SK-N-SH (cell line): ENCODE measurements around the gene IPCEF1. TPM values are rescaled to one million over a fixed set of nuclear protein-coding genes. Genes with fewer than 3 reads are reported as not detected.

ENCODE experiments used
- CTCF ChIA-PET: fragments of 300-600, 350-600 bp; formaldehyde crosslinking; extraction: SDS; loops from one replicate; lab custom pipeline; 2021; lab: Yijun Ruan, JAX
- POLR2A ChIA-PET: fragments of 350-600 bp; sonication (Branson Sonifier 250); formaldehyde crosslinking; extraction: SDS; loops from one replicate; lab custom pipeline; 2020; ENCODE audit warnings: antibody characterized with exemption, inconsistent platforms; lab: Yijun Ruan, JAX
- DNase-seq: peaks from one replicate; pipeline ENCODE4 v3.0.0; 2012
- H2AFZ ChIP-seq: fragments of 200-600 bp; sonication (generic); 2 replicates; pipeline ENCODE4 v1.8.1; 2016; ENCODE audit warnings: antibody characterized with exemption, mild to moderate bottlenecking, low read depth
- H3F3A ChIP-seq: fragments of 200-600 bp; sonication (generic); replicated peaks from 2 replicates; pipeline ENCODE3; 2016; ENCODE audit warnings: antibody characterized with exemption, mild to moderate bottlenecking; ENCODE audit not compliant: insufficient read depth
- H3K27ac ChIP-seq, 2 experiments: fragments of 200-500 bp in 1 of 2; fragments of 200-600 bp in 1 of 2; sonication (Bioruptor generic) in 1 of 2; sonication (generic), shearing (Covaris generic) in 1 of 2; 2 replicates each; pipeline versions ENCODE4 v1.5.1 to v1.6.1; 2014 to 2016; ENCODE audit warnings: low read depth in 2 of 2, inconsistent platforms in 1 of 2, low read length in 1 of 2, mild to moderate bottlenecking in 1 of 2, mixed read lengths in 1 of 2
- H3K27me3 ChIP-seq: fragments of 200-600 bp; sonication (generic), shearing (Covaris generic); 2 replicates; pipeline ENCODE4 v1.6.1; 2016; ENCODE audit warnings: mixed run types; ENCODE audit not compliant: insufficient read depth
- H3K36me3 ChIP-seq, 2 experiments: fragments of 200-500 bp in 1 of 2; fragments of 200-600 bp in 1 of 2; sonication (Bioruptor generic) in 1 of 2; sonication (generic) in 1 of 2; replicated peaks in 1 of 2; 2 replicates each; pipeline versions ENCODE3 to v1.5.1; 2014 to 2016; ENCODE audit warnings: low read length in 1 of 2, mild to moderate bottlenecking in 1 of 2; ENCODE audit not compliant: insufficient read depth in 2 of 2, control insufficient read depth in 1 of 2
- H3K4me1 ChIP-seq, 2 experiments: fragments of 200-500 bp in 1 of 2; fragments of 200-600 bp in 1 of 2; sonication (Bioruptor generic) in 1 of 2; sonication (generic), shearing (Covaris generic) in 1 of 2; 2 replicates each; pipeline versions ENCODE4 v1.5.1 to v1.6.1; 2014 to 2016; ENCODE audit warnings: low read depth in 1 of 2, low read length in 1 of 2, mixed run types in 1 of 2; ENCODE audit not compliant: insufficient read depth in 2 of 2, control insufficient read depth in 1 of 2
- H3K4me2 ChIP-seq: fragments of 200-600 bp; sonication (generic), shearing (Covaris generic); 2 replicates; pipeline ENCODE4 v1.6.1; 2017; ENCODE audit warnings: mixed run types
- H3K4me3 ChIP-seq, 2 experiments: fragments of 200-500 bp in 1 of 2; fragments of 200-600 bp in 1 of 2; sonication (Bioruptor generic) in 1 of 2; sonication (generic), shearing (Covaris generic) in 1 of 2; 2 replicates each; pipeline versions ENCODE4 v1.5.1 to v1.8.1; 2014 to 2016; ENCODE audit warnings: low read depth in 2 of 2, inconsistent platforms in 1 of 2, low read length in 1 of 2, mild to moderate bottlenecking in 1 of 2, mixed read lengths in 1 of 2, moderate library complexity in 1 of 2
- H3K79me2 ChIP-seq: fragments of 200-600 bp; sonication (generic); 2 replicates; pipeline ENCODE4 v1.8.1; 2017; ENCODE audit warnings: mild to moderate bottlenecking; ENCODE audit not compliant: insufficient read depth
- H3K9ac ChIP-seq: fragments of 200-600 bp; sonication (generic); 2 replicates; pipeline ENCODE4 v1.6.1; 2017; ENCODE audit warnings: mixed run types
- H3K9me2 ChIP-seq: fragments of 200-600 bp; sonication (generic); 2 replicates; pipeline ENCODE4 v1.6.1; 2017; ENCODE audit warnings: mixed run types
- H3K9me3 ChIP-seq: fragments of 200-600 bp; sonication (generic); 2 replicates; pipeline ENCODE4 v1.6.1; 2017; ENCODE audit warnings: mixed run types, mild to moderate bottlenecking, moderate library complexity
- H4K20me1 ChIP-seq: fragments of 200-600 bp; sonication (generic); 2 replicates; pipeline ENCODE4 v1.6.1; 2017; ENCODE audit warnings: mild to moderate bottlenecking, mixed run types; ENCODE audit not compliant: insufficient read depth
- CHD2 ChIP-seq: fragments of 150-350 bp; IDR thresholded peaks from 2 replicates; pipeline ENCODE4 v1.6.1; 2018; ENCODE audit warnings: low read length; ENCODE audit not compliant: partially characterized antibody
- EP300 ChIP-seq, 2 experiments: IDR thresholded peaks; 2 replicates each; pipeline versions ENCODE4 v1.4.0 to v1.6.1; 2012; ENCODE audit warnings: borderline replicate concordance in 1 of 2, low read depth in 1 of 2, low read length in 1 of 2
- FOSL2 ChIP-seq: IDR thresholded peaks from 2 replicates; pipeline ENCODE4 v1.4.0; 2012; ENCODE audit warnings: low read depth, mild to moderate bottlenecking, moderate library complexity, borderline replicate concordance
- FOXJ3 ChIP-seq: sonication (generic); formaldehyde crosslinking; IDR thresholded peaks from 2 replicates; pipeline ENCODE4 v1.5.1; 2020; ENCODE audit warnings: mild to moderate bottlenecking, missing genetic modification reagents
- FOXM1 ChIP-seq: IDR thresholded peaks from 2 replicates; pipeline ENCODE4 v1.4.0; 2012; ENCODE audit warnings: low read depth, mild to moderate bottlenecking
- GATA2 ChIP-seq: sonication (generic); formaldehyde crosslinking; IDR thresholded peaks from 2 replicates; pipeline ENCODE4 v1.5.0; 2020; ENCODE audit warnings: mild to moderate bottlenecking, missing genetic modification reagents
- MXI1 ChIP-seq: IDR thresholded peaks from 2 replicates; pipeline ENCODE4 v1.6.1; 2012; ENCODE audit warnings: mild to moderate bottlenecking, low read depth, low read length, improper control_type of control experiment
- NFIC ChIP-seq: IDR thresholded peaks from 2 replicates; pipeline ENCODE4 v1.4.0; 2012; ENCODE audit warnings: borderline replicate concordance
- POLR2AphosphoS5 ChIP-seq: IDR thresholded peaks from 2 replicates; pipeline ENCODE4 v1.6.1; 2012; ENCODE audit warnings: low read depth, low read length
- RCOR1 ChIP-seq: fragments of 150-350 bp; IDR thresholded peaks from 2 replicates; pipeline ENCODE4 v1.6.1; 2017; ENCODE audit warnings: antibody characterized with exemption, low read length
- RFX5 ChIP-seq: IDR thresholded peaks from 2 replicates; pipeline ENCODE4 v1.6.1; 2012; ENCODE audit warnings: mild to moderate bottlenecking, improper control_type of control experiment, low read length
- RXRA ChIP-seq: IDR thresholded peaks from 2 replicates; pipeline ENCODE4 v1.4.0; 2012; ENCODE audit warnings: low read depth, mild to moderate bottlenecking, borderline replicate concordance
- TAF1 ChIP-seq: IDR thresholded peaks from 2 replicates; pipeline ENCODE4 v1.6.1; 2012; ENCODE audit warnings: low read depth, mild to moderate bottlenecking, low read length, moderate library complexity, borderline replicate concordance
- WGBS: methylation state at CpG from one replicate; pipeline ENCODE4 v1.1.6; 2017; ENCODE audit warnings: low lambda C conversion rate; 5-methylcytosine and 5-hydroxymethylcytosine counted together
- polyA plus RNA-seq, 3 experiments: library from polyadenylated mRNA; depleted of rRNA; stranded (reverse); fragments of >200 nt; gene quantifications; 2 replicates each; pipeline ENCODE4 v1.2.3, GENCODE V29; 2012
- TF ChIP-seq, protein P1 (sequence below): fragments of 200-600 bp; sonication (generic); IDR thresholded peaks from 2 replicates; pipeline ENCODE4 v1.6.1; 2017; ENCODE audit warnings: antibody characterized with exemption, mild to moderate bottlenecking, moderate library complexity
- TF ChIP-seq, protein P2 (sequence below): IDR thresholded peaks from 2 replicates; pipeline ENCODE4 v1.6.1; 2012; ENCODE audit warnings: mild to moderate bottlenecking, low read depth, low read length, moderate library complexity
- TF ChIP-seq, protein P3 (sequence below): IDR thresholded peaks from 2 replicates; pipeline ENCODE4 v1.4.0; 2012; ENCODE audit warnings: low read depth, borderline replicate concordance
- TF ChIP-seq, protein P4 (sequence below): fragments of 150-350 bp; IDR thresholded peaks from 2 replicates; pipeline ENCODE4 v1.6.1; 2016; ENCODE audit warnings: mild to moderate bottlenecking, low read depth, low read length
- TF ChIP-seq, protein P5 (sequence below): IDR thresholded peaks from 2 replicates; pipeline ENCODE4; 2012
- TF ChIP-seq, protein P6 (sequence below): IDR thresholded peaks from 2 replicates; pipeline ENCODE4 v1.4.0; 2012; ENCODE audit warnings: low read depth

The IPCEF1 gene
- polyA plus RNA-seq, 1 of the 3 experiments (the other 2 are of a cell fraction) = not detected

DNA sequence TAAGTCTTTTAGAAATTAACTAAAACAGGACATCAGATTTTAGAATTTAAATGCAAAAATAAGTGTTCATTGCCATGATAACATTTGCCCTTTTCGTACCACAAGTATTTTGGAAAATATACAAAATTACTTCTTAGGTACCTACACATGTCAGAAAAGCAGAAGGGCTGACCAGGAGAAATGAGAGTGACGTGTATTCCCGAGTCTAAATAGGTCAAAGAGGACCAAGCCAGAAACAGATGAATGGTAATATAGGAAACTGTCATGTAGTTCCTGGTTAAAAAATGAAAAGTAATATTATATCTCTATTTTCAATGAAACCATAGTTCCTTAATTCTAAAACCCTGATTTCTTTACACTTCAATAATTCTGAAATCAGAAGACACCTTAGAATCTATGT lies 126.2 kb downstream of the IPCEF1 start:
- no peak overlapping the region for H3K9ac ChIP-seq
- no peak for DNase-seq
- H3K9me3 ChIP-seq = no peaks in the 10 kb centered on the region
- CTCF ChIA-PET = no interaction called here
- H3K4me1 ChIP-seq = no peaks in the 10 kb centered on the region
- H3K9me2 ChIP-seq = no peaks in the 10 kb centered on the region
- TF ChIP-seq, protein P1, sequence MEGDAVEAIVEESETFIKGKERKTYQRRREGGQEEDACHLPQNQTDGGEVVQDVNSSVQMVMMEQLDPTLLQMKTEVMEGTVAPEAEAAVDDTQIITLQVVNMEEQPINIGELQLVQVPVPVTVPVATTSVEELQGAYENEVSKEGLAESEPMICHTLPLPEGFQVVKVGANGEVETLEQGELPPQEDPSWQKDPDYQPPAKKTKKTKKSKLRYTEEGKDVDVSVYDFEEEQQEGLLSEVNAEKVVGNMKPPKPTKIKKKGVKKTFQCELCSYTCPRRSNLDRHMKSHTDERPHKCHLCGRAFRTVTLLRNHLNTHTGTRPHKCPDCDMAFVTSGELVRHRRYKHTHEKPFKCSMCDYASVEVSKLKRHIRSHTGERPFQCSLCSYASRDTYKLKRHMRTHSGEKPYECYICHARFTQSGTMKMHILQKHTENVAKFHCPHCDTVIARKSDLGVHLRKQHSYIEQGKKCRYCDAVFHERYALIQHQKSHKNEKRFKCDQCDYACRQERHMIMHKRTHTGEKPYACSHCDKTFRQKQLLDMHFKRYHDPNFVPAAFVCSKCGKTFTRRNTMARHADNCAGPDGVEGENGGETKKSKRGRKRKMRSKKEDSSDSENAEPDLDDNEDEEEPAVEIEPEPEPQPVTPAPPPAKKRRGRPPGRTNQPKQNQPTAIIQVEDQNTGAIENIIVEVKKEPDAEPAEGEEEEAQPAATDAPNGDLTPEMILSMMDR = no peak
- TF ChIP-seq, protein P2, sequence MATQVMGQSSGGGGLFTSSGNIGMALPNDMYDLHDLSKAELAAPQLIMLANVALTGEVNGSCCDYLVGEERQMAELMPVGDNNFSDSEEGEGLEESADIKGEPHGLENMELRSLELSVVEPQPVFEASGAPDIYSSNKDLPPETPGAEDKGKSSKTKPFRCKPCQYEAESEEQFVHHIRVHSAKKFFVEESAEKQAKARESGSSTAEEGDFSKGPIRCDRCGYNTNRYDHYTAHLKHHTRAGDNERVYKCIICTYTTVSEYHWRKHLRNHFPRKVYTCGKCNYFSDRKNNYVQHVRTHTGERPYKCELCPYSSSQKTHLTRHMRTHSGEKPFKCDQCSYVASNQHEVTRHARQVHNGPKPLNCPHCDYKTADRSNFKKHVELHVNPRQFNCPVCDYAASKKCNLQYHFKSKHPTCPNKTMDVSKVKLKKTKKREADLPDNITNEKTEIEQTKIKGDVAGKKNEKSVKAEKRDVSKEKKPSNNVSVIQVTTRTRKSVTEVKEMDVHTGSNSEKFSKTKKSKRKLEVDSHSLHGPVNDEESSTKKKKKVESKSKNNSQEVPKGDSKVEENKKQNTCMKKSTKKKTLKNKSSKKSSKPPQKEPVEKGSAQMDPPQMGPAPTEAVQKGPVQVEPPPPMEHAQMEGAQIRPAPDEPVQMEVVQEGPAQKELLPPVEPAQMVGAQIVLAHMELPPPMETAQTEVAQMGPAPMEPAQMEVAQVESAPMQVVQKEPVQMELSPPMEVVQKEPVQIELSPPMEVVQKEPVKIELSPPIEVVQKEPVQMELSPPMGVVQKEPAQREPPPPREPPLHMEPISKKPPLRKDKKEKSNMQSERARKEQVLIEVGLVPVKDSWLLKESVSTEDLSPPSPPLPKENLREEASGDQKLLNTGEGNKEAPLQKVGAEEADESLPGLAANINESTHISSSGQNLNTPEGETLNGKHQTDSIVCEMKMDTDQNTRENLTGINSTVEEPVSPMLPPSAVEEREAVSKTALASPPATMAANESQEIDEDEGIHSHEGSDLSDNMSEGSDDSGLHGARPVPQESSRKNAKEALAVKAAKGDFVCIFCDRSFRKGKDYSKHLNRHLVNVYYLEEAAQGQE = no peak
- TF ChIP-seq GATA2 (CRISPR knock-in tag) = no peak
- TF ChIP-seq RXRA = no peak
- TF ChIP-seq, protein P3, sequence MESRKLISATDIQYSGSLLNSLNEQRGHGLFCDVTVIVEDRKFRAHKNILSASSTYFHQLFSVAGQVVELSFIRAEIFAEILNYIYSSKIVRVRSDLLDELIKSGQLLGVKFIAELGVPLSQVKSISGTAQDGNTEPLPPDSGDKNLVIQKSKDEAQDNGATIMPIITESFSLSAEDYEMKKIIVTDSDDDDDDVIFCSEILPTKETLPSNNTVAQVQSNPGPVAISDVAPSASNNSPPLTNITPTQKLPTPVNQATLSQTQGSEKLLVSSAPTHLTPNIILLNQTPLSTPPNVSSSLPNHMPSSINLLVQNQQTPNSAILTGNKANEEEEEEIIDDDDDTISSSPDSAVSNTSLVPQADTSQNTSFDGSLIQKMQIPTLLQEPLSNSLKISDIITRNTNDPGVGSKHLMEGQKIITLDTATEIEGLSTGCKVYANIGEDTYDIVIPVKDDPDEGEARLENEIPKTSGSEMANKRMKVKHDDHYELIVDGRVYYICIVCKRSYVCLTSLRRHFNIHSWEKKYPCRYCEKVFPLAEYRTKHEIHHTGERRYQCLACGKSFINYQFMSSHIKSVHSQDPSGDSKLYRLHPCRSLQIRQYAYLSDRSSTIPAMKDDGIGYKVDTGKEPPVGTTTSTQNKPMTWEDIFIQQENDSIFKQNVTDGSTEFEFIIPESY = no peak
- no peak for TF ChIP-seq POLR2AphosphoS5
- no peak for TF ChIP-seq EP300 (IDR thresholded peaks at IDR 0.05; ENCODE audit: borderline replicate concordance in 1 of 2, low read depth in 1 of 2, low read length in 1 of 2)
- no peak for TF ChIP-seq RCOR1
- no peak for TF ChIP-seq CHD2
- TF ChIP-seq FOXJ3 (CRISPR knock-in tag) = no peak
- TF ChIP-seq FOXM1 = no peak
- no peak for TF ChIP-seq TAF1
- TF ChIP-seq NFIC = no peak
- TF ChIP-seq, protein P4, sequence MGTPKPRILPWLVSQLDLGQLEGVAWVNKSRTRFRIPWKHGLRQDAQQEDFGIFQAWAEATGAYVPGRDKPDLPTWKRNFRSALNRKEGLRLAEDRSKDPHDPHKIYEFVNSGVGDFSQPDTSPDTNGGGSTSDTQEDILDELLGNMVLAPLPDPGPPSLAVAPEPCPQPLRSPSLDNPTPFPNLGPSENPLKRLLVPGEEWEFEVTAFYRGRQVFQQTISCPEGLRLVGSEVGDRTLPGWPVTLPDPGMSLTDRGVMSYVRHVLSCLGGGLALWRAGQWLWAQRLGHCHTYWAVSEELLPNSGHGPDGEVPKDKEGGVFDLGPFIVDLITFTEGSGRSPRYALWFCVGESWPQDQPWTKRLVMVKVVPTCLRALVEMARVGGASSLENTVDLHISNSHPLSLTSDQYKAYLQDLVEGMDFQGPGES = no peak
- TF ChIP-seq MXI1 = no peak
- TF ChIP-seq FOSL2 = no peak
- TF ChIP-seq, protein P5, sequence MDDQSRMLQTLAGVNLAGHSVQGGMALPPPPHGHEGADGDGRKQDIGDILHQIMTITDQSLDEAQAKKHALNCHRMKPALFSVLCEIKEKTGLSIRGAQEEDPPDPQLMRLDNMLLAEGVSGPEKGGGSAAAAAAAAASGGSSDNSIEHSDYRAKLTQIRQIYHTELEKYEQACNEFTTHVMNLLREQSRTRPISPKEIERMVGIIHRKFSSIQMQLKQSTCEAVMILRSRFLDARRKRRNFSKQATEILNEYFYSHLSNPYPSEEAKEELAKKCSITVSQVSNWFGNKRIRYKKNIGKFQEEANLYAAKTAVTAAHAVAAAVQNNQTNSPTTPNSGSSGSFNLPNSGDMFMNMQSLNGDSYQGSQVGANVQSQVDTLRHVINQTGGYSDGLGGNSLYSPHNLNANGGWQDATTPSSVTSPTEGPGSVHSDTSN = no peak
- no peak for TF ChIP-seq RFX5
- TF ChIP-seq, protein P6, sequence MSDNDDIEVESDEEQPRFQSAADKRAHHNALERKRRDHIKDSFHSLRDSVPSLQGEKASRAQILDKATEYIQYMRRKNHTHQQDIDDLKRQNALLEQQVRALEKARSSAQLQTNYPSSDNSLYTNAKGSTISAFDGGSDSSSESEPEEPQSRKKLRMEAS = no peak
- H3K36me3 ChIP-seq = no peaks in the 10 kb centered on the region
- WGBS = 75% methylated on average over 3 of the region's 3 CpGs
- no peak overlapping the region for H3K27ac ChIP-seq
- POLR2A ChIA-PET = no interaction called here
- H3F3A ChIP-seq = no peaks in the 10 kb centered on the region
- no peak overlapping the region for H2AFZ ChIP-seq
- no peak overlapping the region for H3K4me2 ChIP-seq
- no peaks in the 10 kb centered on the region for H3K79me2 ChIP-seq
- no peaks in the 10 kb centered on the region for H3K27me3 ChIP-seq
- H4K20me1 ChIP-seq = no peaks in the 10 kb centered on the region
- H3K4me3 ChIP-seq = no peak overlapping the region
